ENCODE results near the gene IKZF5.

IKZF5 gene

DNA sequence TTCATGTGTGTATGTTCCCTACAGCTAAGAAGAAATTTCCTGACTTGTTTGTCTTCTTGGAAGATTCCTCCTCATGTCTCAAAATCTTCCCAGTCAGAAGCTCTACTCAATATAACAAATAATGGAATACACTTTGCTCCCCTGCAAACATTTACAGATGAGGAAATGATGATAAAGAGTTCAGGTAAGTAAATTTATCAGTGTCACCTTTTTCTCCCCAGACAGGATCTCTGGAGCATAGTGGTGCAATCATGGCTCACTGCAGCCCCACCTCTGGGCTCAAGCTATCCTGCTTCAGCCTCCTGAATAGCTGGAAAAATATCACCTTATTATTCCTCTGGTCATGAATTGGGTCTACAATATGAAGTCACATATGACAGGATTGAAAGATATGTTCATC, 25.7 kb upstream of the IKZF5 start:
- no peak overlapping the region for H3K9ac ChIP-seq (ENCODE audit: low read length)
- H3K4me3 ChIP-seq (ENCODE audit: low read depth, low read length), result no peak overlapping the region
- H3K27ac ChIP-seq (ENCODE audit: low read depth, low read length), result no peak overlapping the region
- H3K4me1 ChIP-seq (ENCODE audit: control insufficient read depth, insufficient read depth, low read length), result peaks cover 4% of the 10 kb centered on the region; the same call in 1 of the 2 replicates
- H3K27me3 ChIP-seq (ENCODE audit: control insufficient read depth, insufficient read depth, low read length), result no peaks in the 10 kb centered on the region
- H3K9me3 ChIP-seq (ENCODE audit: control insufficient read depth, insufficient read depth, low read depth, low read length), result no peaks in the 10 kb centered on the region
- no peaks in the 10 kb centered on the region; the same call in 1 of the 2 replicates for H3K36me3 ChIP-seq (ENCODE audit: control insufficient read depth, insufficient read depth, low read length)

DNA sequence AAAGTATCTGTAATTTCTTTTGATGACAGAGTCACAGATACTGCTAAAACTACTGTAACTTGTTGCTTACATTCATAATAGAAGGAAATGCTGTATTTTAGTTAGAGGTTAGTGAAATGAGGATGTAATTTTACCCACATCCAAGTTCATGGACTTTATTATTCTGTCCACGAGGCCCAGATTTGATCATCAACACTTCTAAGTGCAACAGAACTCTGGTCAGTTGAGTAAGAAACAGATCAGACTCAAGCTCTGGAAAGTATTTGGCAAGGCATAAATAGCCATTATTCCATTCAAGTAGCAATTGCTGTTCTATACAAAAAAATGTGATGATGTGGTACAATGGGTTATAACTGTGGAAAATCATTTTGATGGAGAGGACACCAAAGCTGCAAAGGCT, 22.5 kb upstream of the IKZF5 start:
- Histone ChIP-seq H3K36me3 (ENCODE audit: control insufficient read depth, insufficient read depth, low read length) (no peaks in the 10 kb centered on the region), H3K27me3 (ENCODE audit: control insufficient read depth, insufficient read depth, low read length) (no peaks in the 10 kb centered on the region), H3K9me3 (ENCODE audit: control insufficient read depth, insufficient read depth, low read depth, low read length) (no peaks in the 10 kb centered on the region)

DNA sequence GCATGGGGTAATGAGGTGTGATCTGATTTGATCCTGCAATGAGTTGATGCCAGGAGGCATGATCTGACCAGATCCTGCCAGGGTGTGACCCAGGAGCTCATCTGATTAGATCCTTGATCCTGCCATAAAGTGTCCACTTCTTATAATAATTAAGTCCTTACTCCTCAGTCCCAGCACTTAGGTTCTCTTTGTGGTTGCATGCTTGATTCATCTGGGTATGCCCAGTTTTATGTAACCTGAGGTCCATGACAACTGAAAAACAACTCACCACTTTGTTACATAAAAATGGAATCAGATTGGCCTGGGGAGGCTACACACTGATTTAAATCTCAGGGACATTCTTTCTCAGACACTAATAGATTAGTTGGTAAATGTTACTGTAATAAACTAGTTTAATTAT, 19.3 kb upstream of the IKZF5 start:
- no peak overlapping the region for H3K27ac ChIP-seq (ENCODE audit: low read depth, low read length)
- no peak overlapping the region for H3K4me3 ChIP-seq (ENCODE audit: low read depth, low read length)
- H3K4me1 ChIP-seq (ENCODE audit: control insufficient read depth, insufficient read depth, low read length), result no peaks in the 10 kb centered on the region; the same call in 1 of the 2 replicates
- no peaks in the 10 kb centered on the region for H3K9me3 ChIP-seq (ENCODE audit: control insufficient read depth, insufficient read depth, low read depth, low read length)
- H3K36me3 ChIP-seq (ENCODE audit: control insufficient read depth, insufficient read depth, low read length), result no peaks in the 10 kb centered on the region
- H3K27me3 ChIP-seq (ENCODE audit: control insufficient read depth, insufficient read depth, low read length), result no peaks in the 10 kb centered on the region
- H3K9ac ChIP-seq (ENCODE audit: low read length), result no peak overlapping the region

More for the DNA sequence above, 22.5 kb upstream of the IKZF5 start:
- H3K4me1 ChIP-seq (ENCODE audit: control insufficient read depth, insufficient read depth, low read length), result no peaks in the 10 kb centered on the region
- H3K9ac ChIP-seq (ENCODE audit: low read length), result no peak overlapping the region
- no peak overlapping the region for H3K4me3 ChIP-seq (ENCODE audit: low read depth, low read length)
- H3K27ac ChIP-seq (ENCODE audit: low read depth, low read length), result no peak overlapping the region

DNA sequence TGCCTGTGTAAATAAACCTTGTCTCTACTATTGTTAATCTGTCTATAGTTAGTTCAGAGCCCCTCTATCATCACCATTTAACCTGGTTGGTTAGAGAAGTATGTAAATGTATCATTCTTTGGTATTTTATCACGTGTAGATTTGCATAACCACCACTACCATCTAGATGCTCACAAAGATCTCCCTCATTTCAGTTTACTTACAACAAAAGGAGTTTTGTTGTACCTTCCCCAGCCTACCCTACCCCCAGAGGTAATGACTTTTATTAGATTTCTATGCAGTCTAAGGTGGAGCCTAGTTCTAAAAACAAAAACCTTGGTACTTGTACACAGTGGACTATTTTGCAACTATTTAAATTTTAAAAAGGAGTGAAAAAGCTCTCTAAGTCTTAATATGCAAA, 17.7 kb upstream of the IKZF5 start:
- H3K4me3 ChIP-seq (ENCODE audit: low read depth, low read length), result no peak overlapping the region
- H3K4me1 ChIP-seq (ENCODE audit: control insufficient read depth, insufficient read depth, low read length), result no peaks in the 10 kb centered on the region; the same call in 1 of the 2 replicates
- no peak overlapping the region for H3K9ac ChIP-seq (ENCODE audit: low read length)
- no peaks in the 10 kb centered on the region for H3K27me3 ChIP-seq (ENCODE audit: control insufficient read depth, insufficient read depth, low read length)
- no peak overlapping the region for H3K27ac ChIP-seq (ENCODE audit: low read depth, low read length)
- H3K36me3 ChIP-seq (ENCODE audit: control insufficient read depth, insufficient read depth, low read length), result no peaks in the 10 kb centered on the region
- H3K9me3 ChIP-seq (ENCODE audit: control insufficient read depth, insufficient read depth, low read depth, low read length), result no peaks in the 10 kb centered on the region

DNA sequence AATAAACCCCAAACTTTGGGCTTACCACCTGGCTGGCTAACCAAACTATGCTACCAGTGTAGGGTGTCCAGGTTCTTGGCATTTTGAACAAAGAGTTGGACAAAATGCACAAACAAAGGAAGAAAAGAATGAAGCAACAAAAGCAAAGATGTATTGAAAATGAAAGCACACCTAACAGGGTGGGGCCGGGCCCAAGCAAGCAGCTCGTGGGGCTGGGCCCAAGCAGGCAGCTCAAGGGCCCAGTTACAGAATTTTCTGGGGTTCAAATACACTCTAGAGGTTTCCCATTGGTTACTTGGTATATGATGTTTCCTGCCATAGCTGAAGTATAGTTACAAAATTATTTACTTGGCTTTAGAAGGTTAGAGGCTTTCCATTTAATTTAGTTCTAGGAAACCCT, 15.9 kb upstream of the IKZF5 start:
- 0 out of 2 replicates have a peak, but pooled peaks cover 2% of the 10 kb centered on the region for H3K27me3 ChIP-seq (ENCODE audit: control insufficient read depth, insufficient read depth, low read length)
- H3K4me3 ChIP-seq (ENCODE audit: low read depth, low read length), result no peak overlapping the region
- no peak overlapping the region for H3K27ac ChIP-seq (ENCODE audit: low read depth, low read length)
- no peaks in the 10 kb centered on the region for H3K36me3 ChIP-seq (ENCODE audit: control insufficient read depth, insufficient read depth, low read length)
- no peaks in the 10 kb centered on the region for H3K9me3 ChIP-seq (ENCODE audit: control insufficient read depth, insufficient read depth, low read depth, low read length)
- H3K4me1 ChIP-seq (ENCODE audit: control insufficient read depth, insufficient read depth, low read length), result peaks cover 9% of the 10 kb centered on the region
- H3K9ac ChIP-seq (ENCODE audit: low read length), result no peak overlapping the region

DNA sequence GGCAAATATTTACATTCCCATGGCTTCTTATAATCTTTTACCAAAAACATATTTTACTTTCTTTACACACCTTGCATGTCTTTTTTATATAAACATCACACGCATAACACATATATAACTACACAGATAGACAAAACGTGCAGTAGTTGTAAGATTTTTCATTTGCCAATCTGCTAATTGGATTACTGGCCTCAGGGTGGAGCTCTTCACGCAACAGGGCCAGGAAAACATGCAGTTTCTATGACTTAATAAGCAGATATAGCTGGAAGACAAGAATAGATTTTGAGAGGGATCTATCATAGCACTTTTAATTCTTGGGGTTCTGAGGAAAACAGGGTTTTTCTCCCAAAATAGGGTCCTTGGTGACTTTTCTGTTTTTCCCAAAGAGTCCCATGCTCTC, 12.9 kb upstream of the IKZF5 start:
- Histone ChIP-seq H3K27me3 (ENCODE audit: control insufficient read depth, insufficient read depth, low read length) (0 out of 2 replicates have a peak, but pooled peaks cover 2% of the 10 kb centered on the region), H3K9ac (ENCODE audit: low read length) (no peak overlapping the region)

DNA sequence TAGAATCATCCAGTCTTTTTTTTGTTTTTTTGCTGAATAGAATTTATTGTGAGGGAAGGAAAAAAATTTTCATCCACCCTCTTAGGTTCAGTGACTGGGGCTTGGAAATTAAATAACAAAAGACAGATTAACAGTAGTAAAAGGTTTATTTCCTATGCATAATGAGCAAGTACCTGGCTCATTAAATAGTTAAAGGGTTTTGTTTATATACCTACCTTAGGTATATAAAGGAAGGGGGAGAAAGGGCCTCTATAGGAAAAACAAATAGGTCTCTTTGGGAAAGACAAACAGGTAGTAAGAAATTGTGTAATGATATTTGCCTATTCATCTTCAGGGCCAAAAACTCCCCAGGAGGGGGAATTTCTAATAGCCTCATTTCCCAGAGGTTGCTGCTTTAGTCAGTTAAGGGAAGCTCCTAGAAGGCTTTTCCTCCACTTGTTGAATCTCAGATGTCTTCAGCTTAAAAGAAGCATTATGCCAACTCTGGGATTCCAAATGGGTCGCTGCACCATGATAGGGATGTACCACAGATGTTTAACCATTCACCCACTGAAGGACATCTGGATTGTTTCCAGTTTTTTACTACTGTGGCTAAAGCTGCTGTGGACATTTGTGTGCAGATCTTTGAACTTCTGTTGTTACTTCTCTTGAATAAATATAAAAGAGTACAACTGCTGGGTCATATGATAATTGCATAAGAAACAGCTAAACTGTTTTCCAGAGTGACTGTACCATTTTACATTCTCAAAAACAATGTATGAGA, 11.5 kb upstream of the IKZF5 start:
- peaks cover 34% of the 10 kb centered on the region for H3K4me1 ChIP-seq (ENCODE audit: control insufficient read depth, insufficient read depth, low read length)
- H3K9me3 ChIP-seq (ENCODE audit: control insufficient read depth, insufficient read depth, low read depth, low read length), result no peaks in the 10 kb centered on the region
- no peak overlapping the region for H3K27ac ChIP-seq (ENCODE audit: low read depth, low read length)
- H3K9ac ChIP-seq (ENCODE audit: low read length), result no peak overlapping the region
- H3K36me3 ChIP-seq (ENCODE audit: control insufficient read depth, insufficient read depth, low read length), result no peaks in the 10 kb centered on the region
- peak overlapping the region; percentile 34; the same call in 1 of the 2 replicates for H3K4me3 ChIP-seq (ENCODE audit: low read depth, low read length)
- H3K27me3 ChIP-seq (ENCODE audit: control insufficient read depth, insufficient read depth, low read length), result 0 out of 2 replicates have a peak, but pooled peaks cover 2% of the 10 kb centered on the region

More for the DNA sequence above, 12.9 kb upstream of the IKZF5 start:
- H3K4me1 ChIP-seq (ENCODE audit: control insufficient read depth, insufficient read depth, low read length), result peaks cover 26% of the 10 kb centered on the region
- H3K27ac ChIP-seq (ENCODE audit: low read depth, low read length), result no peak overlapping the region
- no peak overlapping the region for H3K4me3 ChIP-seq (ENCODE audit: low read depth, low read length)
- no peaks in the 10 kb centered on the region for H3K9me3 ChIP-seq (ENCODE audit: control insufficient read depth, insufficient read depth, low read depth, low read length)
- H3K36me3 ChIP-seq (ENCODE audit: control insufficient read depth, insufficient read depth, low read length), result no peaks in the 10 kb centered on the region

DNA sequence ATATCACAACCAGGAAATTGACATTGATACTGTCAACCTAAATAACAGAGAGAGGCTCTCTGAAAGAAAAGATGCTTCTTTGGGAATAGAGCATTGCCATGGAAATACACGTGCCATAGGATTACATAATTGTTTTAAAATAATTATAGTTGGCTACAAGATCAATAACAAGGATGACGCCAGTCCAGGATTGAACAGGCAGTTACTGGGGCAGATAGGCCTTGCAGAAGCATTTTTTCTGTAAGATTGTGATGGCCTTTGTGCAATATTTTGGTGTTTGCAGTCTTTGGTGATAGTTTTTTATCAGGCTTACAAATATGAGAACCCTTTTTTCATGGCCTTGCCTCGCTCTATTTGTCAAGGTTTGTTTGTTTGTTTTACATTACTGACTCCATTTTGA, 10.7 kb upstream of the IKZF5 start:
- no peak overlapping the region; the same call in 1 of the 2 replicates for H3K4me3 ChIP-seq (ENCODE audit: low read depth, low read length)
- no peak overlapping the region for H3K9ac ChIP-seq (ENCODE audit: low read length)
- H3K27ac ChIP-seq (ENCODE audit: low read depth, low read length), result no peak overlapping the region
- H3K9me3 ChIP-seq (ENCODE audit: control insufficient read depth, insufficient read depth, low read depth, low read length), result no peaks in the 10 kb centered on the region
- H3K27me3 ChIP-seq (ENCODE audit: control insufficient read depth, insufficient read depth, low read length), result 0 out of 2 replicates have a peak, but pooled peaks cover 2% of the 10 kb centered on the region
- peaks cover 39% of the 10 kb centered on the region for H3K4me1 ChIP-seq (ENCODE audit: control insufficient read depth, insufficient read depth, low read length)
- no peaks in the 10 kb centered on the region for H3K36me3 ChIP-seq (ENCODE audit: control insufficient read depth, insufficient read depth, low read length)

DNA sequence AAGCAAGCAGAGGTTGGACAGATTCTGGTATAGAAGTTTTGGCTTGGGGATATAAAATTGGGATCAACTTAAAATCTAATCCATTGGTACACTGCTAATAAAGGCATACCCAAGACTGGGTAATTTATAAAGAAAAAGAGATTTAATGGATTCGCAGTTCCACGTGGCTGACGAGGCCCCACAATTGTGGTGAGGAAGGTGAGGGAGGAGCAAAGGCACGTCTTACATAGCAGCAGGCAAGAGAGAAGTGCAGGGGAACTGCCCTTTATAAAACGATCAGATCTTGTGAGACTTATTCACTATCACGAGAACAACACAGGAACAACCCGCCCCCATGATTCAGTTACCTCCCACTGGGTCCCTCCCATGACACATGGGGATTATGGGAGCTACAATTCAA, 9.9 kb upstream of the IKZF5 start:
- Histone ChIP-seq H3K4me3 (ENCODE audit: low read depth, low read length) (no peak overlapping the region), H3K9me3 (ENCODE audit: control insufficient read depth, insufficient read depth, low read depth, low read length) (no peaks in the 10 kb centered on the region), H3K27ac (ENCODE audit: low read depth, low read length) (no peak overlapping the region), H3K4me1 (ENCODE audit: control insufficient read depth, insufficient read depth, low read length) (peaks cover 39% of the 10 kb centered on the region), H3K9ac (ENCODE audit: low read length) (no peak overlapping the region), H3K27me3 (ENCODE audit: control insufficient read depth, insufficient read depth, low read length) (0 out of 2 replicates have a peak, but pooled peaks cover 2% of the 10 kb centered on the region), H3K36me3 (ENCODE audit: control insufficient read depth, insufficient read depth, low read length) (no peaks in the 10 kb centered on the region)

DNA sequence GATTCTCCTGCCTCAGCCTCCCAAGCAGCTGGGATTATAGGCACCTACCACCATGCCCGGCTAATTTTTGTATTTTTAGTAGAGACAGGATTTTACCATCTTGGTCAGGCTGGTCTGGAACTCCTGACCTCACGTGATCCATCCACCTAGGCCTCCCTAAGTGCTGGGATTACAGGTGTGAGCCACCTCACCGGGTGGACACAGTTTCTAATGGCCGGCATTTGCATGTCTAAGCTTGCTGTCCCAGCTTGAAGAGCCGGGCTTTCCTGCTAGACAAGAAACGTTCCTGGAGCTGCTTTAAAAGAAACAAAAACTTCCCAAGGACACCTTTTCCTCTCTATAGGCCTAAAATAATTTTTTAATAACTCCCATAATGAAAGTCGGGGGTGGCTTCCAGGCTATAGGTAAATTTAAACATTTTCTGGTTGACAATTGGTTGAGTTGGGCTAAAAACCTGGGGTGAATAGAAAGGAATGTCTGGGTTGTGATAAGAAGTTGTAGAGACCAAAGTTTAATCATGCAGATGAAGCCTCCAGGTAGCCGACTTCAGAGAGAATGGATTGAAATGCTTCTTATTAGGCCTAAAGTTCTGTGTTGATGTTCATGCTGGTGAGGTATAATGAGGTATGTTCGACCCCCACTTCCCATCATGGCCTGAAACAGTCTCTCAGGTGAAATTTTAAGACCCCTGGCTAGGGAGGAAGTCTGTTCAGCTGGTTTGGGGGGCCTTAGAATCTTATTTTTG, 9.0 kb upstream of the IKZF5 start:
- H3K4me1 ChIP-seq (ENCODE audit: control insufficient read depth, insufficient read depth, low read length), result peaks cover 39% of the 10 kb centered on the region
- no peak overlapping the region for H3K9ac ChIP-seq (ENCODE audit: low read length)
- H3K27me3 ChIP-seq (ENCODE audit: control insufficient read depth, insufficient read depth, low read length), result 0 out of 2 replicates have a peak, but pooled peaks cover 2% of the 10 kb centered on the region
- no peaks in the 10 kb centered on the region for H3K9me3 ChIP-seq (ENCODE audit: control insufficient read depth, insufficient read depth, low read depth, low read length)
- H3K27ac ChIP-seq (ENCODE audit: low read depth, low read length), result 0 out of 2 replicates have a peak overlapping the region, but pooled peaks have one; percentile 70
- H3K36me3 ChIP-seq (ENCODE audit: control insufficient read depth, insufficient read depth, low read length), result no peaks in the 10 kb centered on the region
- H3K4me3 ChIP-seq (ENCODE audit: low read depth, low read length), result no peak overlapping the region

DNA sequence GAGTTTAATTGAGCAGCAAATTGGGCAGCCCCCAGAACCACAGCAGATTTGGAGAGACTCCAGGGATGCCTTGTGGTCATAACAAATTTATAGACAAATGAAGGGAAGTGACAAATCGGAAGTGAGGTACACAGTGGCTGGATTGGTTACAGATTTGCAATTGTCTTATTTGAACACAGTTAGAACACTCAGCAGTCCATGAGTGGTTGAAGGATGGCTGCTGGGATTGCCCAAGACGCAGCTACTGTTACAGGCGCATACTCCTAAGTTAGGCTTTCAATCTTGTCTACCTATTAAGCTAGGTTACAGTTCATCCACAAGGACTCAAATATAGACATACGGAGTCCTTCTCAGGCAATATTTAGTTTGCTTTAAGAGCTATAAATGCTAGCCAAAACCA, 7.6 kb upstream of the IKZF5 start:
- no peak overlapping the region for H3K27ac ChIP-seq (ENCODE audit: low read depth, low read length)
- no peak overlapping the region for H3K4me3 ChIP-seq (ENCODE audit: low read depth, low read length)
- H3K9me3 ChIP-seq (ENCODE audit: control insufficient read depth, insufficient read depth, low read depth, low read length), result no peaks in the 10 kb centered on the region
- H3K4me1 ChIP-seq (ENCODE audit: control insufficient read depth, insufficient read depth, low read length), result peaks cover 39% of the 10 kb centered on the region
- no peaks in the 10 kb centered on the region for H3K36me3 ChIP-seq (ENCODE audit: control insufficient read depth, insufficient read depth, low read length)
- peaks cover 3% of the 10 kb centered on the region; the same call in 1 of the 2 replicates for H3K27me3 ChIP-seq (ENCODE audit: control insufficient read depth, insufficient read depth, low read length)
- no peak overlapping the region for H3K9ac ChIP-seq (ENCODE audit: low read length)

All from HUES6 (cell line).